ENCODE data around the gene MAS1.

The MAS1 gene

GRCh38 chr6:159880412-159880975 is 10.3 kb upstream of the MAS1 start:
- no peak for DNase-seq (ENCODE audit: low read depth in 2 of 2)

DNA sequence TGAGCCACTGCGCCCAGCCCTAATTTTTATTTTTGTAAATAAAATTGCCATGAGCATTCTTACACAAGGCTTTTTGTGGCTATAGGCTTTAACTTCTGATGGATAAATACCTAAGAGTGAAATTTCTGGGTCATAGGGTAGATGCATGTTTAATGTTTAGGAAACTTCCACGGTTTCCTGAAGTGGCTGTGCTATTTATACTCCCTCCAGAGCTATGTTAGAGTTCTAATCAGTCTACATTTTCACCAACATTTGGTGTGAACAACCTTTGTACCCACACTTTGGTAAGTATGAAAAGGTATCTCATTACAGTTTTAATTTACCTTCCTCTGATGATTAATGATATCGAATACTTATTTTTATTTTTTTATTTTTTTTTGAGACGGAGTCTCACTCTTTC is 6.1 kb upstream of the MAS1 start:
- no peak for DNase-seq (ENCODE audit: low read depth in 2 of 2)

GRCh38 chr6:159886270-159886669 is 4.5 kb upstream of the MAS1 start:
- DNase-seq (ENCODE audit: low read depth in 2 of 2) = no peak

GRCh38 chr6:159887146-159887545 is 3.6 kb upstream of the MAS1 start:
- DNase-seq (ENCODE audit: low read depth in 2 of 2) = no peak

- DNase-seq (ENCODE audit: low read depth in 2 of 2) = no peak
Observed at GRCh38 chr6:159887761-159888160, 3.0 kb upstream of the MAS1 start.

GRCh38 chr6:159890201-159890600 is 587 bp upstream of the MAS1 start:
- no peak for DNase-seq (ENCODE audit: low read depth in 2 of 2)

DNA sequence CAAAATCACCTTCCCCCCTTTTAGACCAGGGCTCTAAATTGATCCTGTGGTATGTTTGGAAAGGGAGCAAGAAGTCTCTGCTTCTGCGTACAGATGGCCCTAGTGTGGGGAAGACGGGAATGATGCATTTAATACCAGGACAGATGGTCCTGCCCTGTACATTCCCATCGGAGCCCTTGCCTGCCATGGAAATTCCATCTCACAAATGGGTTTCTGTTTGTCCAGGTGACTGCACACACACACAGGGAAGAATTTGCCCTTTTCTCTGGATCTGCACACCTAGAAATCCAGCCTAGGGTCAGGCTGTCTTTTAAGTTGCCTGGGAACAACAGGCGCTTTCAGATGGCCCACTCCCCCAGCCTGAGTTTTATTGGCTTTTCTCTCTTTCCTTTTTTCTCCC is 1.3 kb downstream of the MAS1 start:
- no peak for DNase-seq (ENCODE audit: low read depth in 2 of 2)

- DNase-seq (ENCODE audit: low read depth in 2 of 2) = no peak
Observed at GRCh38 chr6:159893064-159893463, 2.3 kb downstream of the MAS1 start.

- DNase-seq (ENCODE audit: low read depth in 2 of 2) = no peak
Observed at GRCh38 chr6:159894991-159895390, 4.2 kb downstream of the MAS1 start.

- no peak for DNase-seq (ENCODE audit: low read depth in 2 of 2)
Observed at GRCh38 chr6:159897603-159898002, 6.8 kb downstream of the MAS1 start.

GRCh38 chr6:159898519-159898918 is 7.7 kb downstream of the MAS1 start:
- DNase-seq (ENCODE audit: low read depth in 2 of 2) = no peak

DNA sequence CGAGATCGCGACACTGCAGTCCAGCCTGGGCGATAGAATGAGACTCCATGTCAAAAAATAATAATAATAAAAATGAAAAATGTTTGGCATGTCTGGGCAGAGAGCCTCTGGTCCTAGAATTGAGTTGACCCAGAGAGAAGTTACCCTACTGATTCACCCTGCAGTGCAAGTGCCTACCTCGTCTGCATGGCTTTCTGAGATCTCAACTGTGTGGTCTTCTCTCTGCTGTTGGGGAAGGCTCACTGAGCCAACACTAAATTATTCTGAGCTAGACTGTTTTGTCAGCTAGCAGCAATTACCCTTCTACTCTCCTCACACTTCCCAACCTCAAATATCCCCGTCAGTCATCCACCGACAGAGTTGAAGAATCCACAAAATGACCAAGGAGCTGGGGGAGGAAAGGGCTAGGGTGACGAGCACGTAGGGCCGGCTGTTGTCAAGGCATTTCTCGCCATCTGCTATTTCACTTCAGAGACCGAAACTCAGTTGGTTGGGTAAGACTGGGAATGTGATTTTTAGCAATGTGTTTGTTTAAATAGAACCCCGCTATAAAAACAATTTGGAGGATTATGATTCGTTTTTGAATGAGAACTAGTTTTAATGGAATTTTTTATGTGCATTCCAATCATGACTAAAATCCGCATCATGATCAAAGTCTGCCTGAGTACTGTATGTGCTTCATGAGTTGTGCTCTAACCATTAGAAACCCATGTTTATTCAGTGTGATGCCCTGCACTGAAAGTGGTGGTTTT is 9.4 kb downstream of the MAS1 start:
- DNase-seq (ENCODE audit: low read depth in 2 of 2) = no peak

GRCh38 chr6:159902620-159903019 is 11.8 kb downstream of the MAS1 start:
- no peak for DNase-seq (ENCODE audit: low read depth in 2 of 2)

- no peak for DNase-seq (ENCODE audit: low read depth in 2 of 2)
Observed at GRCh38 chr6:159904497-159904911, 13.7 kb downstream of the MAS1 start.

- no peak for DNase-seq (ENCODE audit: low read depth in 2 of 2)
Observed at GRCh38 chr6:159906400-159906799, 15.6 kb downstream of the MAS1 start.

DNA sequence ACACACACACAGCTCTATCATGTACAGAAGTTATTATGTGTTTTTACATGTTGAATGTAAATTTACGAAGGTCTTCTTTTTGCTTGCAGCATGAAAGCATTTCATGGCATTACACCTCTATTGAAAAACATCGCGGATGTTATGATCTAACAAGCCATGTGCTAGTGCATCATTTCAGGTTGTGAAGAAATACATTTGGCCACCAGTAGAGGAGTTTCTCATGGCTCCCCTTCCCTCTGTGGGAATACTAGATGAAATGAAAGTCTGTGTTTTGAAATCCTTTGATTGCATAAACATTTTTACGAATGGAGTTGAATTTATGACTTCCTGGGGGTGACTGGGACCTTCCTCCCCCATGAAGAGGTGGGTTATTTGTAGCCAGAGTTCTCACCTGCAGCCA is 17.7 kb downstream of the MAS1 start:
- DNase-seq (ENCODE audit: low read depth in 2 of 2) = no peak

DNA sequence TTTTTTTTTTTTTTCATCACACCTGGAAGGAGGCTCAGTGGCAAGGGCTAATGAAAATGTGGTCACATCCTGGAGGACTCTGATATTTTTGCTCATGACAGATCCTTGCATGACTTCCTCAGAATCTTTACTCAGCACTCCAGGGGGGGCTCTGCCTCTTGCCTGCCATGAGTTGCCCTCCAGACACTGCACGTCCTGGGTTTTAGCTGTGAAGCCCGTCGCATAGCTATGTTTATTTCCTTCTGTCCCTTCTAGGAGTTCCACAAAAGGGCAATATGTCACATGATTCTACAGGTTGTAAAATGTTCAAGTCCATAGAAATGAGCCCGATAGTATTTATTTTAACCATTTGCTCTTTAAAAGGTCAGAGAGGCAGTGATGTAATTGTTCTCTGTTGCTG is 18.2 kb downstream of the MAS1 start:
- DNase-seq (ENCODE audit: low read depth in 2 of 2) = no peak

DNA sequence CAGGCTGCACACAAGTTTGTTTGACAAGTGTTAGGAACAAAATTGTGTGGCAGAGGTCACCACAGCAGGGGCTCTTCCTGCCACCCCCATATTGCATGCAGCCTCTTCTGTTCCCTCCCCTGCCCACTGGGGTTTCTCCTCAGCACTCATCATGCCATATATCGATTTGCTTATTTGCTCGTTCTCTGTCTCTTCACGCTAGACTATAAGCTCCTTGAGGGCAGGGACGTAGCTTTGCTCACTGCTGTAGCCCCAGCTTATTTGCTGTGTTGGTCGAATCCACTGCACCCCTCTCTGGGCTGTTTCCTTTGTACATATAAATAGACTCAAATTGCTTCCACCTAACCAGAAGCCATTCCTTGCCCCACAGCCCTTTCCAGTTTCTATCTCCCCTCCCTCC is 19.6 kb downstream of the MAS1 start:
- no peak for DNase-seq (ENCODE audit: low read depth in 2 of 2)

DNA sequence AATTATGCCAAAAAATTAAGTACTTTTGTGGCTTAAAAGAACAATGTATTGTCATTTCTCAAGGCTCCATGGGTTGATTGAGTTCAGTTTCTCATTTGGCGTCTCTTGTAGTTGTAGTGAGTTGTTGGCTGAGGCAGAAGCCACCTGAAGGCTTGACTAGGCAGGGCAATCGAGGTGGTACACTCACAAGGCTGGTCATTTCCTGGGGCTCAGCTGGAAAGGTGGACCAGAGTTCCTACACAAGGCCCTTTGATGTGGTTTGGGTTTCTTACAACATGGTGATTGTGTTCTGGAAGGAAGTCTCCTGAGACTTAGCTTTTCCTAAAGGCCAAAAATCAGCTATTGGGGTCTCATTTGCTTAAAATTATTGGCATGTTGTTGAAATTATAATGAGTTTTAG is 22.6 kb downstream of the MAS1 start:
- no peak for DNase-seq (ENCODE audit: low read depth in 2 of 2)

- no peak for DNase-seq (ENCODE audit: low read depth in 2 of 2)
Observed at GRCh38 chr6:159913862-159914564, 23.2 kb downstream of the MAS1 start.

DNA sequence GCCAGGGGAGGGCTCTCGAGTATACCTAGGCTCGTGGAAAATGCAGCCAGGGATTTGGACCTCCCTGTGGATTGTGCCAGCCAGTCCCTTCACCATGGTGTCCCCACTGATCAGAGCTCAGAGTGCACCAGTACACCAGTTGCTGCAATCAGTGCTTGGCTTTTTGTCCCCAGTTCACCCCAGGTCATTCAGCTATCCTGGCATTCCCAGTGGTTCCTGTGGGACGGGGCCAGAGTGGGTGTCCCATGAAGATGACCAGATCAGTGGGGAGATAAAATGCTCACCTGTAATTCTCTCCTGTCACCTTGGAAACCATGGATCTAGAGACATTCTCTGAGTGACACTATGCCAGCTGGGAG is 23.8 kb downstream of the MAS1 start:
- DNase-seq (ENCODE audit: low read depth in 2 of 2) = no peak

GRCh38 chr6:159915397-159915796 is 24.6 kb downstream of the MAS1 start:
- no peak for DNase-seq (ENCODE audit: low read depth in 2 of 2)

- no peak for DNase-seq (ENCODE audit: low read depth in 2 of 2)
Observed at GRCh38 chr6:159916237-159916636, 25.4 kb downstream of the MAS1 start.
